ENCODE measurements around the gene ZXDC. TPM values are rescaled to one million over a fixed set of nuclear protein-coding genes. Genes with fewer than 3 reads are reported as not detected.
A peak's percentile ranks its signal among the peaks of the same experiment; 100 is the strongest.

Gene ZXDC
- total RNA-seq, 1 experiment from 2014 or later = 9.6 TPM

- DNase-seq (ENCODE audit: low read depth) = no peak
- in situ Hi-C loops (cut with HindIII; ENCODE audit: low pct_unique_long_range_greater_than_20kb, low sequenced_read_pairs) = no loop called here
Observed at GRCh38 chr3:126396536-126396935, 79.2 kb downstream of the ZXDC start.

GRCh38 chr3:126395846-126396513 lies 79.7 kb downstream of the ZXDC start:
- in situ Hi-C loops (cut with HindIII; ENCODE audit: low pct_unique_long_range_greater_than_20kb, low sequenced_read_pairs) = no loop called here
- no peak for DNase-seq (ENCODE audit: low read depth)

GRCh38 chr3:126394977-126395321 lies 80.7 kb downstream of the ZXDC start:
- in situ Hi-C loops (cut with HindIII; ENCODE audit: low pct_unique_long_range_greater_than_20kb, low sequenced_read_pairs) = no loop called here
- DNase-seq (ENCODE audit: low read depth) = no peak

- in situ Hi-C loops (cut with HindIII; ENCODE audit: low pct_unique_long_range_greater_than_20kb, low sequenced_read_pairs) = no loop called here
- DNase-seq (ENCODE audit: low read depth) = no peak
Observed at GRCh38 chr3:126394179-126394976, 81.3 kb downstream of the ZXDC start, which contains the start of gene CFAP100. Gene CFAP100, plus strand, starts transcription at chr3:126394909. Its CDS starts 1,092 bp downstream, at chr3:126396001.

- DNase-seq (ENCODE audit: low read depth) = no peak
- in situ Hi-C loops (cut with HindIII; ENCODE audit: low pct_unique_long_range_greater_than_20kb, low sequenced_read_pairs) = no loop called here
Observed at GRCh38 chr3:126393563-126393962, 82.1 kb downstream of the ZXDC start.

- in situ Hi-C loops (cut with HindIII; ENCODE audit: low pct_unique_long_range_greater_than_20kb, low sequenced_read_pairs) = no loop called here
- no peak for DNase-seq (ENCODE audit: low read depth)
Observed at GRCh38 chr3:126392246-126392645, 83.4 kb downstream of the ZXDC start.

- DNase-seq (ENCODE audit: low read depth) = no peak
- in situ Hi-C loops (cut with HindIII; ENCODE audit: low pct_unique_long_range_greater_than_20kb, low sequenced_read_pairs) = no loop called here
Observed at GRCh38 chr3:126391631-126392030, 84.1 kb downstream of the ZXDC start.

- in situ Hi-C loops (cut with HindIII; ENCODE audit: low pct_unique_long_range_greater_than_20kb, low sequenced_read_pairs) = no loop called here
- DNase-seq (ENCODE audit: low read depth) = no peak
Observed at GRCh38 chr3:126390751-126391150, 84.9 kb downstream of the ZXDC start.

- in situ Hi-C loops (cut with HindIII; ENCODE audit: low pct_unique_long_range_greater_than_20kb, low sequenced_read_pairs) = no loop called here
- no peak for DNase-seq (ENCODE audit: low read depth)
Observed at GRCh38 chr3:126390201-126390600, 85.5 kb downstream of the ZXDC start.

GRCh38 chr3:126389794-126390146 lies 85.9 kb downstream of the ZXDC start:
- in situ Hi-C loops (cut with HindIII; ENCODE audit: low pct_unique_long_range_greater_than_20kb, low sequenced_read_pairs) = no loop called here
- no peak for DNase-seq (ENCODE audit: low read depth)

- in situ Hi-C loops (cut with HindIII; ENCODE audit: low pct_unique_long_range_greater_than_20kb, low sequenced_read_pairs) = no loop called here
Observed at GRCh38 chr3:126389112-126389793, 86.4 kb downstream of the ZXDC start.

More at GRCh38 chr3:126389112-126389793, 86.4 kb downstream of the ZXDC start:
- peak; percentile 73 for DNase-seq (ENCODE audit: low read depth)

Other genes with a start within 250 kb of the ZXDC start
- gene KLF15, start 118.5 kb downstream of the ZXDC start, total RNA-seq (2014; rRNA removed; shearing (Covaris generic); ENCODE audit: low replicate concordance) = not detected in 2 replicates
- not detected in 2 replicates for gene CFAP100, start 81.0 kb downstream of the ZXDC start, total RNA-seq (2014; rRNA removed; shearing (Covaris generic); ENCODE audit: low replicate concordance)
- gene UROC1, start 41.9 kb upstream of the ZXDC start, total RNA-seq (2014; rRNA removed; shearing (Covaris generic); ENCODE audit: low replicate concordance) = not detected in 2 replicates
- 1.6 TPM in 1 of 2 replicates, not detected in the other for gene CHST13, start 48.3 kb upstream of the ZXDC start, total RNA-seq (2014; rRNA removed; shearing (Covaris generic); ENCODE audit: low replicate concordance)
- not detected in 2 replicates for gene C3orf22, start 83.0 kb upstream of the ZXDC start, total RNA-seq (2014; rRNA removed; shearing (Covaris generic); ENCODE audit: low replicate concordance)
- gene TXNRD3, start 179.2 kb upstream of the ZXDC start, total RNA-seq (2014; rRNA removed; shearing (Covaris generic); ENCODE audit: low replicate concordance) = 4.4 and 12.3 TPM in 2 replicates
- gene CHCHD6, start 228.3 kb upstream of the ZXDC start, total RNA-seq (2014; rRNA removed; shearing (Covaris generic); ENCODE audit: low replicate concordance) = 59.0 and 65.9 TPM in 2 replicates